Inflammatory macrophage (primary cell): ENCODE results near the gene LRRC37A3.
"Not testable (repeated sequence)": the region's sequence is repeated elsewhere in the genome, so short reads cannot be mapped to it uniquely, and the experiment has no call there.

Experiments
- DNase-seq, 2 donors: peaks; one replicate each; pipeline ENCODE4 v3.0.0-alpha.2; 2020 to 2022

Gene LRRC37A3

DNA sequence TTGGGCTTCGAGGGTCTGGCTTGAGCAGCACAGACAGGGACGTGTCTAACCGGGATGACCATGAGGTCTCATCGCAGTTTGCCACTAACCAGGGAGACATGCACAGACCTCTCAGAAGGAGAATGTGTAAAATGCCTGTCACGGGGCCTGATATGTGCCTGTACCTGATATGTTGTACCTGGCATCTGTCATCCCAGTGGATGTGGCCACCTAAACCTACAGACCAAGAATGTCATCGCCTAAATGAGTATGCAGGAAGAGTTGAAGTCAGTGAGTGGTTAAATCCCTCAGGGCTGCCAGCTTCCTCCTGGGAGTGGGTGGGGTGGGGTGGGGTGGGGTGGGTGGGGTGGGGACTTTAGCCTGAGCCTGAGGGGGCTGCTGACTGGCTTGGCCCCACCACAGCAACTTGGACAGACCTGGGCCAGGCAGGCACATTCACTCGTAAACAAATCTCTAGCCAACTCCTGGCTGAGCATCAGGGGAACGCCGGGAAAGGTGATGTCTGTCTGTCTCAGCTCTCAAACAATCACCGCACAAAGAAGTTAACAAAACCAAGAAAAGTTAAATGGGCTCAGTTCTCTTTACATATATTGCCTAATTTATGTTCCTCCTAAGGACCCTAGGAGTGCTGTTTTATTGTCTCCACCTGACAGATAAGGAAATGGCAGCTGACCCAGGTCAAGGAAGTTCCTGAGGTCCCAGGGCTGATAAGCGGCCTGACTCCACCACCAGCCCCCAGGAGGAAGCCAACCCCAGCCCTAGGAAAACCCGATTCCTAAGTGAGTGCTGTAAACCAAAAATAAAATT lies 89.3 kb downstream of the LRRC37A3 start:
- not testable (repeated sequence) for DNase-seq

GRCh38 chr17:64829068-64829467 lies 90.2 kb downstream of the LRRC37A3 start:
- DNase-seq = not testable (repeated sequence)

DNA sequence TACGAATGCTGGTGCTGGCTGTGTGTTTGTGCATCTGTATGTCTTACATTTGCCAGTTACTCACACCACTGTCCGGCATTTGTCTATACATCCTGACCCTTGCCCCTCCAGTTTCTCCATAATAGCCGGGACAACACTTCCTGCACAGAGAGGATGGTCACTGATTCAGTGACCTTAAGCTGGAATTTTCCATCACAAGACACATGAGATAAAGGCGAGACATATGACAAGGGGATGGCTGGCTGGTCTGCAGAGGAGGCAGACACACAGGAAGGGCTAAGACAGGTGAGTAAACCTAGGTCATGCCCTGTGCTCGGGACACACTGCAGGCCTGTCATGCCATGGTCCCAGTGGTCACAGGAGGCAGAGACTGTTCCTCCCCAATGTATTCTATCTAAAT lies 100.4 kb downstream of the LRRC37A3 start:
- DNase-seq = not testable (repeated sequence)

DNA sequence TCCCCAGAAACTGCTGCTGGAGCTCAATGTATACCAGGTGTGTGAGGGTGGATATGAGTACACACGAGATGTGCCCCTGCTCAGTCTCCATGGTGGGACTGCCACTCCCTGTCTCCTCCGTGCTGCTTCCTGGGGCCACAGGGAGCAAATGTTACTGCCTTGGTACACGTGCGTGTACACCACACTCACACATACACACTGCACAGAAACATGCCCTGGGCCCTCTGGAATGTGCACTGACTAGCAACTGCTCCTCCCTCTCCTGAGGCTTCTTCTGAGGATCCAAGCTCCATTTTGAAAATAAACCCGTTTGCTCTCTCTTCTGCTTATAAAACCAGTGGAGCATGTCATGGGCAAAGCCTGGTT lies 103.5 kb downstream of the LRRC37A3 start:
- DNase-seq = not testable (repeated sequence)

GRCh38 chr17:64814993-64815832 lies 104.1 kb downstream of the LRRC37A3 start:
- not testable (repeated sequence) for DNase-seq

DNA sequence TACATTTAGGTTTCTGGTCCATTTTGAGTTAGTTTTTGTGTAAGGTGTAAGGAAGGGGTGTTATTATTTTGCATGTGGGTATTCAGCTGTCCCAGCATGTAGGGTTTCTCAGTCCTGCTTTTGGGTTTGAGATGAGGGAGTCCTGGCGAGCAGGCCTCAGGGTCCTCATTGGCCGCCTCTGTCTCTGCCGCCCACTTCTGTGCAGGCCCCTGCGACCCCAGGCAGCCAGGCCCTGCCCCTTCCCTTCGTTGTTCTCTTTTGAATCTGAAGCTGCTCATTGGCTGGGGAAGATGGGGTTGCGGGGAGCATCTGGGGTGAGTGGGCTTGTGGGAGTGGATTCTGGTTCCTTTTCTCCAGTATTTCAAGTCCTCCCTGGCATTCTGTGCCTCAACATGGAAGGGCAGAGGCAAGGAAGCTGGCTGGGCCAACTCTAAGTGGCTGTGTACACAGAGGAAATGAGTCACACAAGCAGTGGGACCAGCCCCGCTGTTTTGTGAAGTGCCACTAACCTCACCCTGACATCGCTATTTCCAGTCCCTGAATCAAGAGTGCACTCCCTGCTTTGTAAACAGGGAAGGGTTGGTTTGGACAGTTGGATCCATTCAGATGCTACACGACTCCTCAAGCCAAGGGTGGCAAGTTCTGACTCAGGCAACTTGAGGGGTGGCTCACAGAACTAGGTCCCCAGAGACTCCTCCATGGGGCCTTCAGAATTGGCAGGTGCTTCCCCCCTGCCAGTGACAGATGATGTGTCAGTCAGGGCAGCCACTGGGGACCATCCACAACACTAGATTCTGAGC lies 110.9 kb downstream of the LRRC37A3 start:
- DNase-seq = peak; percentile 88 to 93
